Stimulated activated CD4-positive, alpha-beta T cell treated with anti-CD3 and anti-CD28 coated beads, Interleukin-4, amount 100 ng/mL, for 48 hours (primary cell): ENCODE results near the gene TTYH2.

Source experiments
- DNase-seq, 2 donors: peaks; one replicate each; pipeline ENCODE4 v3.0.0-alpha.2; 2020; ENCODE audit warnings: low read depth in 2 of 2

The TTYH2 gene

DNA sequence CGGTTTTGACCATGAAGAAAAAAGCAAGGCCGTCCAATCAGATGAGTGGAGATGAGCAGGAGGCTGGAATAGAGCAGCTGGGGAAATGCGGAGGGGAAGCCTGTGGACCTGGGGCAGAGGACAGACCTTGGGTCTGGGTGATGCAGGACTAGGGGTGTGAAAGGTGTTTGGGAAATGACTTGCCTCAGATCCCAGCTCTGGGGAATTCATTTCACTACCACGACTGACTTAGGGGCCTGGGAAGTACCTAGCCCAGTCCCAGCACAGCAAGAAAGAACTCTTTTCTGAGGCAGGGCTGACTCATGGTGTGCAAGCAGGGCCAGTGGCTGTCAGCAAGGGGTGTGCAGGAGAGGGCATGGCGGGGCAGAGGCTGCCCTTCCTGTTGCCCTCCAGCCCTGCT lies 75.4 kb downstream of the TTYH2 start:
- peak in 1 of 2 donors; percentile 49 for DNase-seq

DNA sequence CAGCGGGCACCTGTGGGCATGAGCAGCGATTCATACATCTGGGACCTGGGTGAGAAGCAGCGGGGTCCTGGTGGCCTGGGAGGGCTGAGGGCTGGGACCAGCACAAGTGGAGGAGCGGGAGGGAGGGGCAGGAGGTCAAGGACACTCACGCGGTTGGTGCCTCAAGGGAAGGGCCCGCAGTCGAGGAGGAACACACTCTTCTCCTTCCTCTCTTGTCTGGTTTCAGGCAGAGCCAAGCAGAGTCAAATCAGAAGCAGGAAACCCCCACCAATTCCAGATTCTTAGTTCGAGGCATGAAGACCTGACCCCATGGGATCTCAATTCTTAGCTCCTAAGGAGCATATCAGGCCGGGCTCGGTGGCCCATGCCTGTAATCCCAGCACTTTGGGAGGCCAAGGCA lies 76.3 kb downstream of the TTYH2 start:
- DNase-seq, result no peak

DNA sequence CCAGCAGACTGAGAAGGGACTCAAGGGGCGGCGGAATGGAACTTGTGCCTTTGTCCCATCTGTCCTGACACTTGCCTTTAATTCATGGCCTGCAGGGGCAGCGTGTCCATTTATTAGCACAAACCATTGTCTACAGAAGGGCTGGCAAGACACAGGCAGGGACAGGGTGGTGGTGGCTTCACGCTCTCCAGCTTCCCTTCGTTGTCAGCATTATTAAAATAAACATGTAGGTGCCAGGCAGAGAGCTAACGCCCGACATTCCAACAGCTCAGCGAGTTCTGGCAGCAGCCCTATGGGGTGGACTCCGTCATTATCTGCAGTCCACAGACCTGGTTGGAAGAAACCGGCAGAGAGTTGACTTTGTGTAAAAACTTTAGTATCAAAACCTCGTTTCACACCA lies 77.0 kb downstream of the TTYH2 start:
- DNase-seq, result no peak

DNA sequence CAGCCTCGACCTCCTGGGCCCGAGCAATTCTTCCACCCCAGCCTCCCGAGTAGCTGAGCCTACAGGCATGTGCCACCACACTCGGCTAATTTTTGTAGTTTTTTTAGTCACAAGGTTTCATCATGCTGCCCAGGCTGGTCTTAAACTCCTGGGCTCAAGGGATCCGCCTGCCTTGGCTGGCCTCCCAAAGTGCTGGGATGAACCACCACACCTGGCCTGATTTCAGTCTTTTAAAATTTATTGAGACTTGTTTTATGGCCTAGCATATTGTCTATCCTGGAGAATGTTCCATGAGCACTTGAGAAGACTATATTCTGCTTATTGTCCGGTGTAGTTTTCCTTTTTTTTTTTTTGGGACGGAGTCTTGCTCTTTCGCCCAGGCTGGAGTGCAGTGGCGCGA lies 79.1 kb downstream of the TTYH2 start:
- DNase-seq, result no peak

DNA sequence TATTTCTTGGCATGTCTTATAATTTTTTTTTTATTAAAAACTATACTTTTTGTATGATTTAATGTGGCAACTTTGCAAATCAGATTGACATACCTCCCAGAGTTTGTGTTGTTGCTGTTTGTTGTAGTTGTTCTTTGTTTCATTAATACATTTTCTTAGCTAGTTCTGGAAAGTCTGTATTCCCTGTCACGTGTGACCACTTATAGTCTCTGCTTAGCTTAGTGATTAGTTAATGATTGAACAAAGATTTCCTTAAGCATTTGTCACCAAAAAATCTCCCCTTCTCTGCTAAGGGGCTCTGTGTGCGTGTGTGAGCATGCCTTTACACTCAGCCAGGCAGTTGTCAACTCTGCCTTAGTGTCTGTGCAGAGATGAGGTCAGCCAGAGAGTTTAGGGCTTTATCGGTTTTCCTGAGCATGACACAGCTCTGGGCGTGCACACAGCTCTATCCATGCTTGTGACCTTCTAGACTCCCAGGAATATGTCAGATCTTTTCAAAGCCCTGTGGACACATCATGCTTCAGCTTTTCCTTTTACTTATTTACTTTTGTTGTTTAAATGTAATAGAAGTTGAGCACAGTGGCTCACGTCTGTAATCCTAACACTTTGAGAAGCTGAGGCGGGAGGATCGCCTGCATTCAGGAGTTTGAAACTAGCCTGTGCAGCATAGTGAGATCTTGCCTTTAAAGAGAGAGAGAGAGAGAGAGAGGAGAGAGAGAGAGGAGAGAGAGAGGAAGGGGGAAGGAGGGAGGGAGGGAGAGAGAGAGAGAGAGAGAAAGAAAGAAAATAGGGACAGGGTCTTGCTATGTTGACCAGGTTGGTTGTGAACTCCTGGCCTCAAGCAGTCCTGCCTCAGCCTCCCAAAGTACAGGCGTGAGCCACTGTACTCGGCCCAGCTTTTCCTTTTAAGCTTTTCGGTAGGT lies 82.5 kb downstream of the TTYH2 start:
- no peak for DNase-seq

DNA sequence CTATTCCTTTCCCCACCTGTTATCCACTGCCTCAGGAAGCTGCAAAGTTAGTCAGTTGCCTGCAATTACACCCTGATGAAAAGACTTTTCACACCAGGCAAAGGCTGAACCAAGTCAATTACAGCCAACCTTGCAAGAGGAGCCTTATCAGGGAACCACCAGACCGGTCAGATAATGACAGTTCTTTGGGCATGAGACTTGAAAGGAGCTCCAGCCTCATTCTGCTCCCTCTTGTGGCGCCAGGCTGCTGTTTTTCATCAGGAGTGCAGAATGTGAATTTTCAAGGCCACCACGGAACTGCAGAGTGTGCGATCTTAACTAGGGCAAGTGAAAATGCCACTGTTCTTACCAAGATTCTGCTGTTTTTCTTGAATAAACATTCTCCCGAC lies 83.2 kb downstream of the TTYH2 start:
- peak in 1 of 2 donors; percentile 45 for DNase-seq

DNA sequence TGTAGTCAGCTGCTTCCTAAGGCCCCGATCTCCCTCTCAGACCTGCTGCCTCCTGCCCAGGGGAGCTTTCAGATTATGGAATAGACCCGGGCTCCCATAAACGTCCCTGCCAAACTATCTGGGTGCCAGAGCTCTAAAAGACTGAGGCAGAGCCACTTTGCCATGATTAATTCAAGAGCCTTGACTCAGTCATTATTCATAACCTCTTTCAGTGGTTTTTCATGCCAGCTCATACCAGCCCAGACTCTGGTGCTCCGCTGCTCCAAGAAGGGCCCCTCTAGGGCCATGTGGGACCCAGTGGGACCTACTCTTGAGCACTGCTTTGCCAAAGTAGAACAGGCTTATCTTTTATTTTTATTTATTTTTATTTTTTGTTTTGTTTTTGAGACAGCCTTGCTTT lies 84.6 kb downstream of the TTYH2 start:
- DNase-seq, result peak; percentile 39 to 61

DNA sequence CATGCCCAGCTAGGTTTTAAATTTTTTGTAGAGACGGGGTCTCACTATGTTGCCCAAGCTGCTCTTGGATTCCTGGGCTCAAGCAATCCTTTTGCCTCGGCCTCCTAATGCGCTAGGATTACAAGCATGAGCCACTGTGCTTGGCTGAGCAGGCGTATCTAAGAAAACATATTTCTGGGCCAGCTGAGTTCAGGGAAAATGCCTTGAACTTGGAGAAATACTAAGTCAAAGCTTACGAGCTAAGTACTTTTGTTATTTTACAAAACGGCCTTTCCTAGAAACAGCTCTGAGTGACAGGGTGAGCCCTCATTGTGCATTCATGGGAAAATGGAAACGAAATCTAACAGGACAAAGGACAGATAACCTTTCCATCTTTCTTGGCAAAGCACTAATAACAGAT lies 85.4 kb downstream of the TTYH2 start:
- no peak for DNase-seq

DNA sequence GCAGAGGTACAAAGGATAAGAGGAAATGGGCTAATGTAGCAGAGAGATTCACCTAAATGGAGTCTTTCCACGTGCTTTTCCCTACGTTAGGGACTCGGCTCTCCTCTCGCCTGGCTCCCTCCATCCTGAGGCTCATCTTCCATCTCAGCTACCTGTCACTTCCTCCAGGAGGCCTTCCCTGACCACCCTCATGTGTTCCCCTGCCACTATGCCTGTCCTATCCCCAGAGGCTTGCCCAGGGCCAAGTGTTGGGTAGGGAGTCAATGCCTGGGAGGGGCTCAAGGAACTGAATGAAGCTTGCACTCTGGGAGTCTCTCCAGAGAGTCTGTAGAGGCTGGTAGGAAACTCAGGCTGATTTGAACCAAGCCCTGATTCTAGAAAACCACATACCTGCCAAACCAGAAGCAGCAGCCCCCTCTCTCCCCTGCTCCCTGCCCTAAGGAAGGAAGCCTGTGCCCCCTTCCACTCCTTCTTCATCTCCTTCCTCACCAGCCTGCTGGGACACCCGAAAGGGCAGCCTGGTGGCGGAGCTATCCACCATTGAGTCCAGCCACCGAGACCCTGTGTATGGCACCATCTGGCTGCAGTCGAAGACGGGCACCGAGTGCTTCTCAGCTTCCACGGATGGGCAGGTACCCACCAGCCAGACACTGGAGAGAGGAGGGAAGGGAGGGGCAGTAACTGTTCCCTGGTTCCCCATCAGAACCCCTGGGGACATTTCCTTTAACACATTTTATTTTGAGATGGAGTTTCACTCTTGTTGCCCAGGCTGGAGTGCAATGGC lies 86.0 kb downstream of the TTYH2 start:
- no peak for DNase-seq

DNA sequence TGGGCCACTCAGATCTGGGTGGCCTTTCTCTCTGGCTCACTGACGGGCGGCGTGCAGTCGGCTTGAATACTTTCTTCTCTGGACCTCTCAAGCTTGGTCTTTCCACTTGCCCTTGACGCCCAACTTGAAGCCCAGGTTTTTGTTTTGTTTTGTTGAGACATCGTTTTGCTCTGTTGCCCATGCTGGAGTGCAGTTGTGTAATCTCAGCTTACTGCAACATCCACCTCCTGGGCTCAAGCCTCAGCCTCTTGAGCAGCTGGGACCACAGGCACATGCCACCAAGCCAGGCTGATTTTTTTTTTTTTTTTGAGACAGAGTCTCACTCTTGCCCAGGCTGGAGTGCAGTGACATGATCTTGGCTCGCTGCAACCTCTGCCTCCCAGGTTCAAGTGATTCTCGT lies 89.9 kb downstream of the TTYH2 start:
- no peak for DNase-seq

DNA sequence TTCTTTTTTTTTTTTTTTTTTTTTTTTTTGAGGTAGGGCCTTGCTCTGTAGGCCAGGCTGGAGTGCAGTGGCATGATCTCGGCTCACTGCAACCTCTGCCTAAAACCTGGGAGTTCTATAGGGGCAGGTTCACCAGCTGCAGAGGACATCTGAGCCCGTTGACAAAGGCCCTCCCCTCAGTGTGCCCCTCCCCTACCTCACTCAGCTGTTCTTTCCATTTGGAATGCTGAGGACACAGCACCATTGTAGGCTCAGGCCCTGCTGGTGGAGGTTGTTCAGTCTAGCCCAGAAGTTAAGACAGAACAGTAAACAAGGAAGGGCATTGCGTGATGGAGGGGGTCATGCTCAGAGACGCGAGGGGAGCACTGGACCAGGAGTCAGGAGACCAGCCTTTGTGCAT lies 90.8 kb downstream of the TTYH2 start:
- DNase-seq, result no peak

DNA sequence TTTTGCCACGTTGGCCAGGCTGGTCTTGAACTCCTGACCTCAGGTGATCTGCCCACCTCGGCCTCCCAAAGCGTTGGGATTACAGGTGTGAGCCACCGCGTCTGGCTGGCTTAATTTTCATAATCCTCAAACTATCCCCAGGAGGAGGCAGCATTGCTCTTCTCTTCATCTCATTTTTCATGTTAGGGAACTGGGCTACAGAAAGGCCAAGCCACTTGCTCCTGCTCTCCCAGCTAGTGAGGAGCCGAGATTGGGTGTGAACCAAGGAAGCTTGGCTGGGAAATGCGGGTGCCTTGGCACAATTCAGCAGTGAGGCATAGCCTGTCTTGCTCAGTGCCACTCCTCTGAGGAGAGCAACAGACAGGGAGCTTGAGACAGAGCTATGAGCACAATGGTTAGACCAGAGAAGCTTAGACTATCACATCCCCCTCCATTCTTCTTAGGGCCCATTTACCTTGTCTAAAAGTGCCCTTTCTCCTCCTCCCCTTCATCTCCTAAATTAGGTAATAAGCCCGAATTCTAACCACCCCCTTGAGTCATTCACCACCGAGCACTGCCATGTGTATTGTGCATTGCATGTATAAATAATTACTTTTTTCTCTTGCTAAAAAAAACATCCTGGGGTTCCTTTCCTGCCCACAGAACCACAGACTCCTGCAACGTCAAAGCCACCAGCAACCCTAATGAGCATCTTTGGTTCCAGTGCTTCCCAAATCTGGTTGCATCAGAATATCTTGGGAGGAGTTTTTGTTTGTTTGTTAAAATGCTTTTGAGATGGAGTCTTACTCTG lies 92.7 kb downstream of the TTYH2 start:
- no peak for DNase-seq

DNA sequence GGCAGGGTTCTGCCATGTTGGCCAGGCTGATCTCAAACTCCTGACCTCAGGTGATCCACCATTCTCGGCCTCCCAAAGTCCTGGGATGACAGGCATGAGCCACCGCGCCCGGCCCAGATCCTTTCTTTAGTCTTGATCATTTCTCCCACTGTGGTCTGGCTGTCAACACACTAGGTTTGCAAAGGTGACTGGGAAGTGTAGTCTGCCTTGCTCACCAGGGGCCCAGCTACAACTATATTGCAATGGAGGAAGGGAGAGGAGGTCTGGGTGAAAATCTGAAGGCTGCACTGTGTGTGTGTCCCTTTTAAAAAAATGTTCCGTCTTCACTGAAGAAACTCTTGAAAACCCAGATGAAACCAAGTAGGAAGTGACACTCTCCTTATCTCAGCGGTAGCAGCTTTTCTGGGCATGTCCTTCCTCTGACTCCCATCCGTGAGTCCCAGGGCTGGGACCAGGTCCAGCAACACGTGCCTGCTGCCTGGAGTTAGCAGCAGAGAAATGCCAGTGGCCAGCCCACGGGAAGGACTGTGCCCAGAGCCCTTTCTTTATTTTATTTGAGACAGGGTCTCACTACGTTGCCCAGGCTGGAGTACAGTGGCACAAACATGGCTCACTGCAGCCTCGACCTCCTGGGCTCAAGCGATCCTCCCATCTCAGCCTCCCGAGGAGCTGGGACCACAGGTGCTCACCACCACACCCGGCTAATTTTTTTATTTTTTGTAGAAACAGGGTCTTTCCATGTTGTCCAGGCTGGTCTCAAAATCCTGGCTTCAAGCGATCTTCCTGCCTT lies 94.8 kb downstream of the TTYH2 start:
- DNase-seq, result no peak

DNA sequence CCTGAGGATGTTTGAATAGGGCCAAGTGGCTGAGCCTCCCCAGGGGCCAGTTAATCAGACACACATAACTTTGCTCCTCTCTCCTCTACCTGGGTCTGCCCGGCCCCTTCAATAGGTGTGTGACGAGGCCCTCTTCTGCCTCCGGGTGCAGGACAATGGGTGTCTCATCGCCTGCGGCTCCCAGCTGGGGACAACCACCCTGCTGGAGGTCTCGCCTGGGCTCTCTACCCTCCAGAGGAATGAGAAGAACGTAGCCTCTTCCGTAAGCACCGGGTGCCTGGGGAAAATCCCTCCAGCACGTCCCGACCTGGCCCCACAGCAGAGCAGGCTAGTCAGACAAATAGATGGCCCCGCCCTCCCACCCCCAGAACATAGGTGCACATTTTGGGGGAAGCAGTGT lies 96.5 kb downstream of the TTYH2 start:
- DNase-seq, result no peak
